K562 (cell line): ENCODE results near the gene NFYC. TPM values are rescaled to one million over a fixed set of nuclear protein-coding genes. Genes with fewer than 3 reads are reported as not detected.

Source experiments
- RAD21 ChIP-seq, 2 experiments: fragments of 250-450 bp in 1 of 2; fragments of 450-650 bp in 1 of 2; sonication (Bioruptor Pico) in 1 of 2; formaldehyde crosslinking in 1 of 2; IDR thresholded peaks in 1 of 2; conservative IDR thresholded peaks in 1 of 2; 2 replicates each; pipeline versions ENCODE4 v1.4.0 to v1.8.0; 2020 to 2022; ENCODE audit warnings: mild to moderate bottlenecking in 2 of 2, moderate library complexity in 1 of 2
- RREB1 ChIP-seq: fragments of 250-450 bp; sonication (Bioruptor Pico); IDR thresholded peaks from 2 replicates; pipeline ENCODE4 v1.4.0; 2020
- polyA plus RNA-seq, 8 experiments: library from polyadenylated mRNA; depleted of rRNA in 4 of 8; stranded (reverse) in 5 of 8; unstranded in 3 of 8; fragments of >200 nt; fragmentation: Nextera tagmentation in 2 of 8; fragmentation: Illumina TruSeq in 1 of 8; extraction: Ambion mirVana in 2 of 8; extraction: Trizol in 1 of 8; gene quantifications; 2 replicates each; pipeline versions ENCODE4 v1.2.1 to v1.2.3, GENCODE V29; 2011 to 2014; ENCODE audit warnings: inconsistent platforms in 1 of 8, missing spikeins in 1 of 8
- total RNA-seq, 7 experiments: library from RNA; depleted of rRNA in 6 of 7; stranded (reverse); fragments of >200 nt in 6 of 7; fragmentation: Illumina TruSeq in 2 of 7; extraction: Trizol in 2 of 7; gene quantifications; 2 replicates each; pipeline versions ENCODE4 v1.2.1 to v1.2.3, GENCODE V29; 2011 to 2021; ENCODE audit warnings: low replicate concordance in 1 of 7
- TF ChIP-seq, protein P1 (sequence below): IDR thresholded peaks from 2 replicates; pipeline ENCODE4 v1.6.1; 2011; ENCODE audit warnings: borderline replicate concordance, low read depth, mild to moderate bottlenecking, moderate library complexity, low read length; ENCODE audit not compliant: insufficient read depth, poor library complexity, severe bottlenecking
- TF ChIP-seq, protein P2 (sequence below): fragments of 250-450 bp; sonication (Bioruptor Pico); IDR thresholded peaks from 2 replicates; pipeline ENCODE4 v1.5.0; 2021; ENCODE audit warnings: mild to moderate bottlenecking, moderate library complexity
- TF ChIP-seq, protein P3 (sequence below), 2 experiments: fragments of 450-650 bp in 1 of 2; sonication (generic) in 1 of 2; formaldehyde crosslinking; conservative IDR thresholded peaks; 2 replicates each; pipeline versions ENCODE4 v1.4.0 to v1.8.1; 2020 to 2022; ENCODE audit warnings: mild to moderate bottlenecking in 1 of 2, missing genetic modification reagents in 1 of 2

NFYC gene
- total and polyA plus RNA-seq, 9 of the 15 experiments (the other 6 are each of a cell fraction or from before 2014, with no cell fraction given): 4.8 to 59.8 (median 41.1) TPM

- TF ChIP-seq, protein P1, sequence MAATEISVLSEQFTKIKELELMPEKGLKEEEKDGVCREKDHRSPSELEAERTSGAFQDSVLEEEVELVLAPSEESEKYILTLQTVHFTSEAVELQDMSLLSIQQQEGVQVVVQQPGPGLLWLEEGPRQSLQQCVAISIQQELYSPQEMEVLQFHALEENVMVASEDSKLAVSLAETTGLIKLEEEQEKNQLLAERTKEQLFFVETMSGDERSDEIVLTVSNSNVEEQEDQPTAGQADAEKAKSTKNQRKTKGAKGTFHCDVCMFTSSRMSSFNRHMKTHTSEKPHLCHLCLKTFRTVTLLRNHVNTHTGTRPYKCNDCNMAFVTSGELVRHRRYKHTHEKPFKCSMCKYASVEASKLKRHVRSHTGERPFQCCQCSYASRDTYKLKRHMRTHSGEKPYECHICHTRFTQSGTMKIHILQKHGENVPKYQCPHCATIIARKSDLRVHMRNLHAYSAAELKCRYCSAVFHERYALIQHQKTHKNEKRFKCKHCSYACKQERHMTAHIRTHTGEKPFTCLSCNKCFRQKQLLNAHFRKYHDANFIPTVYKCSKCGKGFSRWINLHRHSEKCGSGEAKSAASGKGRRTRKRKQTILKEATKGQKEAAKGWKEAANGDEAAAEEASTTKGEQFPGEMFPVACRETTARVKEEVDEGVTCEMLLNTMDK: peak; percentile 26
- TF ChIP-seq, protein P2, sequence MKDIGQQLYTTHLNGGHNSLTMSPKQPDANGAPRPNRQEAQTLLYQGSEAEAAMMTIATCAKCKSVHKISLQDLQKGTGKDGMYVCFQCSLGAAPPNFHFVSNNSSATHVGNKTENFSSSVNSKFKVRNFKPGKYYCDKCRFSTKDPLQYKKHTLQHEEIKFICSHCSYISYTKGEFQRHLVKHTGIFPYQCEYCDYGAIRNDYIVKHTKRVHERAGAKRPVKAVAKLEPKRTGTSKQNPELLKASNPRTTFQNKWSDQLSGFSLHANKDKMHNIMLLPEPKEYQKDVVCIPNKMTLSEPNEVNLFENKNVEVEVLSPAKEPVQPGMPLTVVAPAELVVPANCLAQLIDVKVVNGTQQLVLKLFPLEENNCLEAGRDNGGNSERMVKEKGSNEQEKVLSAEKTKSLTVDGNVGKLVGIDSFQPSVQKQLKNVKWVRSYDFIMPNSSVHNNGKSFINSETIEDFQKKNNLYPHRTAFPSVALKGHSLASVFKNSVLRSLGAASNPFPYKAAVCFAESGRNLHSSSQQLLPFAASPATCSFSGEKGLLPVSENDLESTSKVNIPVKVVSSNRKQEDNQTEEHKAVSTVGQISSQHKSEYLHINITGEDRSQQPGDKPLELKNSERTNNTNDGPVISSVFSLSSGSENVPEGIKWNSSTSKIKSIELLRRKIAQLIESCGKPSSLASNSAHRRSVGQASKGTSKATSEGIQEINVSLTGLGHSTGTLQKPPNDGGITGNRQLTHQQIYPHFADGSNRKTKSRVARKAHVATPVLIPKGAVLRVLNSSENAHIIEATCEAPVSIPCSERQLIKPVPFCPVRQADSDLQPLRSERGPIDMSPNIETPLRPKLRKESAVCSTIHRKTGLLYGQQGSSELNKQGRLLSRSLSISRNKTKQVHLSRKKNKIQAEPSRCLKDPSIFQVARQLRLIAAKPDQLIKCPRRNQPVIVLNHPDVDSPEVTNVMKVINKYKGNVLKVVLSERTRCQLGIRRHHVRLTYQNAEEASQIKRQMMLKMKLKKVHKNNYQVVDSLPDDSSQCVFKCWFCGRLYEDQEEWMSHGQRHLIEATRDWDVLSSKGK (CRISPR knock-in tag): no peak
- TF ChIP-seq, protein P3, sequence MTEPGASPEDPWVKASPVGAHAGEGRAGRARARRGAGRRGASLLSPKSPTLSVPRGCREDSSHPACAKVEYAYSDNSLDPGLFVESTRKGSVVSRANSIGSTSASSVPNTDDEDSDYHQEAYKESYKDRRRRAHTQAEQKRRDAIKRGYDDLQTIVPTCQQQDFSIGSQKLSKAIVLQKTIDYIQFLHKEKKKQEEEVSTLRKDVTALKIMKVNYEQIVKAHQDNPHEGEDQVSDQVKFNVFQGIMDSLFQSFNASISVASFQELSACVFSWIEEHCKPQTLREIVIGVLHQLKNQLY (CRISPR knock-in tag; conservative IDR thresholded peaks at IDR 0.05): no peak
- TF ChIP-seq RREB1 (CRISPR knock-in tag): no peak
- TF ChIP-seq RAD21 (CRISPR knock-in tag; conservative IDR thresholded peaks at IDR 0.05 in 1 of 2, IDR thresholded peaks at IDR 0.05 in 1 of 2): 0 out of 4 replicates have a peak, but pooled peaks of 1 of the 2 experiments have one; percentile 14
These were observed 79.0 kb downstream of the NFYC start (continued) for GRCh38 chr1:40770296-40771070.
